MM.1S (cell line): ENCODE results near the gene ZBTB7B.

Source experiments
- DNase-seq: peaks from one replicate; pipeline ENCODE4 v3.0.0-alpha.2; 2015
- H2AFZ ChIP-seq: fragments of 300-600 bp; sonication (generic); 2 replicates; pipeline ENCODE4 v1.6.0; 2016; ENCODE audit warnings: antibody characterized with exemption, low read length
- H3F3A ChIP-seq: fragments of 300-600 bp; sonication (generic); 2 replicates; pipeline ENCODE4 v1.6.1; 2016; ENCODE audit warnings: mild to moderate bottlenecking, antibody characterized with exemption, low read length, moderate library complexity, mixed read lengths; ENCODE audit not compliant: insufficient read depth
- H3K27ac ChIP-seq: fragments of 300-600 bp; sonication (generic); 2 replicates; pipeline ENCODE4 v1.5.1; 2016; ENCODE audit warnings: mild to moderate bottlenecking, low read length
- H3K27me3 ChIP-seq: fragments of 300-600 bp; sonication (generic); replicated peaks from 2 replicates; pipeline ENCODE4 v1.6.0; 2016; ENCODE audit warnings: low read length; ENCODE audit not compliant: insufficient read depth
- H3K36me3 ChIP-seq: fragments of 300-600 bp; sonication (generic); replicated peaks from 2 replicates; pipeline ENCODE4 v1.6.1; 2016; ENCODE audit warnings: mild to moderate bottlenecking, low read length, mixed read lengths; ENCODE audit not compliant: insufficient read depth
- H3K4me1 ChIP-seq: fragments of 300-600 bp; sonication (generic); 2 replicates; pipeline ENCODE4 v1.6.1; 2016; ENCODE audit warnings: low read length, mixed read lengths
- H3K4me2 ChIP-seq: fragments of 300-600 bp; sonication (generic); 2 replicates; pipeline ENCODE4 v1.6.0; 2016; ENCODE audit warnings: low read depth, low read length
- H3K4me3 ChIP-seq: fragments of 300-600 bp; sonication (generic); 2 replicates; pipeline ENCODE4 v1.5.1; 2016; ENCODE audit warnings: low read length, mixed read lengths
- H3K79me2 ChIP-seq: fragments of 300-600 bp; sonication (generic); 2 replicates; pipeline ENCODE4 v1.6.1; 2016; ENCODE audit warnings: mixed run types, low read length, mixed read lengths
- H3K9ac ChIP-seq: fragments of 300-600 bp; sonication (generic); 2 replicates; pipeline ENCODE4 v1.6.1; 2016; ENCODE audit warnings: low read length, mixed read lengths
- H3K9me2 ChIP-seq: fragments of 300-600 bp; sonication (generic); replicated peaks from 2 replicates; pipeline ENCODE4 v1.6.1; 2016; ENCODE audit warnings: mild to moderate bottlenecking, low read length, mixed read lengths; ENCODE audit not compliant: insufficient read depth
- H3K9me3 ChIP-seq: fragments of 300-600 bp; sonication (generic); replicated peaks from 2 replicates; pipeline ENCODE4 v1.6.1; 2016; ENCODE audit warnings: mild to moderate bottlenecking, low read length, mixed read lengths; ENCODE audit not compliant: insufficient read depth
- H4K20me1 ChIP-seq: fragments of 300-600 bp; sonication (generic); 2 replicates; pipeline ENCODE4 v1.6.1; 2016; ENCODE audit warnings: mild to moderate bottlenecking, low read length, moderate library complexity, mixed read lengths; ENCODE audit not compliant: insufficient read depth
- CTCF ChIP-seq: fragments of 300-600 bp; sonication (generic); IDR thresholded peaks from 2 replicates; pipeline ENCODE4 v1.5.1; 2016; ENCODE audit warnings: antibody characterized with exemption, low read length, mixed read lengths
- EZH2 ChIP-seq: fragments of 300-600 bp; sonication (generic); optimal IDR thresholded peaks from 2 replicates; pipeline ENCODE3; 2017; ENCODE audit warnings: low read depth, mild to moderate bottlenecking, antibody characterized with exemption, low read length, mixed read lengths
- EZH2phosphoT487 ChIP-seq: fragments of 300-600 bp; sonication (generic); IDR thresholded peaks from 2 replicates; pipeline ENCODE4 v1.6.1; 2018; ENCODE audit warnings: antibody characterized with exemption, low read length

The ZBTB7B gene

GRCh38 chr1:154955039-154955717 lies 47.4 kb upstream of the ZBTB7B start:
- peak overlapping the region; percentile 90 for H3K4me2 ChIP-seq
- H3K36me3 ChIP-seq = 0 out of 2 replicates have a peak, but pooled peaks cover 8% of the 10 kb centered on the region
- H3K9me3 ChIP-seq = no peaks in the 10 kb centered on the region
- H3K27me3 ChIP-seq = no peaks in the 10 kb centered on the region
- H3K27ac ChIP-seq = peak overlapping the region; percentile 95
- TF ChIP-seq CTCF (no peak), EZH2 (no peak), EZH2phosphoT487 (no peak)
- H2AFZ ChIP-seq = no peak overlapping the region
- peaks cover 40% of the 10 kb centered on the region for H3K4me1 ChIP-seq
- peaks cover 84% of the 10 kb centered on the region for H3F3A ChIP-seq
- H4K20me1 ChIP-seq = no peaks in the 10 kb centered on the region
- H3K4me3 ChIP-seq = peak overlapping the region; percentile 80
- H3K9me2 ChIP-seq = no peaks in the 10 kb centered on the region
- peak; percentile 100 for DNase-seq
- peak overlapping the region; percentile 92 for H3K9ac ChIP-seq
- H3K79me2 ChIP-seq = peaks cover 74% of the 10 kb centered on the region

- peaks cover 83% of the 10 kb centered on the region for H3F3A ChIP-seq
- H2AFZ ChIP-seq = no peak within 1 kb of the TSS
- peak within 1 kb of the TSS; percentile 92 for H3K9ac ChIP-seq
- peak within 1 kb of the TSS; percentile 90 for H3K4me2 ChIP-seq
- H4K20me1 ChIP-seq = no peaks in the 10 kb centered on the region
- peaks cover 74% of the 10 kb centered on the region for H3K79me2 ChIP-seq
- DNase-seq = peak; percentile 96
- H3K9me3 ChIP-seq = no peaks in the 10 kb centered on the region
- H3K36me3 ChIP-seq = 0 out of 2 replicates have a peak, but pooled peaks cover 3% of the 10 kb centered on the region
- TF ChIP-seq EZH2phosphoT487 = no peak
- peak; percentile 50 for TF ChIP-seq CTCF
- TF ChIP-seq EZH2 = no peak
- H3K27ac ChIP-seq = peak within 1 kb of the TSS; percentile 95
- H3K9me2 ChIP-seq = no peaks in the 10 kb centered on the region
- no peaks in the 10 kb centered on the region for H3K27me3 ChIP-seq
- H3K4me3 ChIP-seq = peak within 1 kb of the TSS; percentile 80
- H3K4me1 ChIP-seq = peaks cover 32% of the 10 kb centered on the region
Observed at GRCh38 chr1:154955718-154956543, 46.7 kb upstream of the ZBTB7B start, which contains the start of gene PBXIP1. Gene PBXIP1, minus strand, starts transcription at chr1:154956099. Its CDS starts 2,378 bp downstream, at chr1:154953721.

- no peaks in the 10 kb centered on the region for H3K27me3 ChIP-seq
- H3K4me2 ChIP-seq = peak overlapping the region; percentile 75
- H3K9ac ChIP-seq = peak overlapping the region; percentile 92
- H3K27ac ChIP-seq = peak overlapping the region; percentile 95
- H3K9me3 ChIP-seq = no peaks in the 10 kb centered on the region
- H3K36me3 ChIP-seq = 0 out of 2 replicates have a peak, but pooled peaks cover 3% of the 10 kb centered on the region
- H3F3A ChIP-seq = peaks cover 83% of the 10 kb centered on the region
- no peaks in the 10 kb centered on the region for H4K20me1 ChIP-seq
- H3K79me2 ChIP-seq = peaks cover 74% of the 10 kb centered on the region
- no peaks in the 10 kb centered on the region for H3K9me2 ChIP-seq
- H2AFZ ChIP-seq = no peak overlapping the region
- no peak for DNase-seq
- TF ChIP-seq EZH2phosphoT487 (no peak), EZH2 (no peak), CTCF (no peak)
- peak overlapping the region; percentile 71 for H3K4me3 ChIP-seq
- peaks cover 28% of the 10 kb centered on the region for H3K4me1 ChIP-seq
Observed at GRCh38 chr1:154956544-154956941, 46.1 kb upstream of the ZBTB7B start.
